NB4 (cell line): Measurements from ENCODE around the gene STK35.

ENCODE experiments used
- POLR2A ChIP-seq: IDR thresholded peaks from 2 replicates; pipeline ENCODE4 v1.6.1; 2011; ENCODE audit warnings: mild to moderate bottlenecking; ENCODE audit not compliant: insufficient read length; ENCODE audit errors: extremely low read depth
- TF ChIP-seq, protein P1 (sequence below): IDR thresholded peaks from one replicate; pipeline ENCODE4 v1.5.1; 2012; ENCODE audit warnings: low read depth, low read length

DNA sequence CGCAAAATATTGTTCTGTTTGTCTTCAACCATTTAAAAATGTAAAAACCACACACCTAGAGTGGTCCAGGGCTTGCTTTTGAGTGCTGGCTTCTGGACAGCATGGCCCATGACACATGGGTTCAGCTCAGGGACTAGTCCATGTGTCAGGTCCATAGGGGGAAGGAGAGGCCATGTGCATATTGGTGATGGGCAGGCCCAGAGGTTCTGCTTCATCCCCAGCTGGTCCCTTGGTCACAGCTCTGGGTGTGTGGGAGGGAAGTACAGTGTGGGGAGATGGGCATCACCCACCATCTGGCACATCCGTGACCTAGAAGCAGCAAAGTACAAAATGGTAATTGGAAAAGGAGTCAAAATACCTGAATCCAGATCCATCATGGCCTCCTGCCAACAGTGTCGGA, 50.7 kb downstream of the STK35 start:
- TF ChIP-seq, protein P1, sequence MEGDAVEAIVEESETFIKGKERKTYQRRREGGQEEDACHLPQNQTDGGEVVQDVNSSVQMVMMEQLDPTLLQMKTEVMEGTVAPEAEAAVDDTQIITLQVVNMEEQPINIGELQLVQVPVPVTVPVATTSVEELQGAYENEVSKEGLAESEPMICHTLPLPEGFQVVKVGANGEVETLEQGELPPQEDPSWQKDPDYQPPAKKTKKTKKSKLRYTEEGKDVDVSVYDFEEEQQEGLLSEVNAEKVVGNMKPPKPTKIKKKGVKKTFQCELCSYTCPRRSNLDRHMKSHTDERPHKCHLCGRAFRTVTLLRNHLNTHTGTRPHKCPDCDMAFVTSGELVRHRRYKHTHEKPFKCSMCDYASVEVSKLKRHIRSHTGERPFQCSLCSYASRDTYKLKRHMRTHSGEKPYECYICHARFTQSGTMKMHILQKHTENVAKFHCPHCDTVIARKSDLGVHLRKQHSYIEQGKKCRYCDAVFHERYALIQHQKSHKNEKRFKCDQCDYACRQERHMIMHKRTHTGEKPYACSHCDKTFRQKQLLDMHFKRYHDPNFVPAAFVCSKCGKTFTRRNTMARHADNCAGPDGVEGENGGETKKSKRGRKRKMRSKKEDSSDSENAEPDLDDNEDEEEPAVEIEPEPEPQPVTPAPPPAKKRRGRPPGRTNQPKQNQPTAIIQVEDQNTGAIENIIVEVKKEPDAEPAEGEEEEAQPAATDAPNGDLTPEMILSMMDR = no peak
- no peak for TF ChIP-seq POLR2A
